ENCODE measurements around the gene GC. TPM values are rescaled to one million over a fixed set of nuclear protein-coding genes. Genes with fewer than 3 reads are reported as not detected.

The GC gene
- total and polyA plus RNA-seq, 4 donors: 0.75 TPM; not detected in 3

GRCh38 chr4:71773004-71773403 lies 10.9 kb downstream of the GC start:
- ATAC-seq (ENCODE audit: low FRiP score) (no peak), DNase-seq (no peak)
- Histone ChIP-seq H3K27me3 (ENCODE audit: control insufficient read depth in 1 of 2, insufficient read depth in 2 of 2, low read length in 1 of 2) (no peaks in the 10 kb centered on the region), H3K27ac (ENCODE audit: low read depth in 1 of 2, low read length in 2 of 2) (no peak overlapping the region), H3K36me3 (ENCODE audit: control insufficient read depth in 1 of 2, insufficient read depth in 2 of 2, low read length in 1 of 2) (no peaks in the 10 kb centered on the region), H3K9me3 (ENCODE audit: control insufficient read depth, low read length) (peaks cover 1% of the 10 kb centered on the region), H3K4me3 (ENCODE audit: low read length in 2 of 2) (no peak overlapping the region), H3K4me1 (ENCODE audit: control insufficient read depth in 1 of 2, insufficient read depth in 2 of 2, low read length in 2 of 2) (no peaks in the 10 kb centered on the region)
- WGBS, 2 donors: 89 to 92% methylated on average over 2 of the region's 2 CpGs
- intact Hi-C loops (cut with DNase I): no loop called here

DNA sequence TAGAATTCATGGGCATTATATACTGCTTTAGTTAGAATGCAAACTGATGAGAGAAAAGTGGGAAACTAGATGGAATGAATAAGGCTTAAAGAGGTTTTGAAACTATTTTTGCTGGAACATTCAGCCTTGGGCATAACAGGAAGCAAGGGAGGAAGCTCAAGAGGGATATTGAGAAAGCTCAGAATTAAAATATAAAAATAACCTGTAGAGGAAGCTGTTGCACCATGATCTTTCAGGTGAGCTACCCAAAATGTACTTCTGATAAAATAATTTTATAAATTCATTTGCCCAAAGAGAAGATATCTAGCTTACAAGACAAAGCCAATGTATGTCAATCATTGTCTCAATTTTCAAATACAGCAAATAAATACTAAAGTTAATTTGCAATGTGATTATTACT lies 11.3 kb downstream of the GC start:
- ATAC-seq (ENCODE audit: low FRiP score) (no peak), DNase-seq (no peak)
- H3K36me3 ChIP-seq (ENCODE audit: control insufficient read depth in 1 of 2, insufficient read depth in 2 of 2, low read length in 1 of 2): no peaks in the 10 kb centered on the region

DNA sequence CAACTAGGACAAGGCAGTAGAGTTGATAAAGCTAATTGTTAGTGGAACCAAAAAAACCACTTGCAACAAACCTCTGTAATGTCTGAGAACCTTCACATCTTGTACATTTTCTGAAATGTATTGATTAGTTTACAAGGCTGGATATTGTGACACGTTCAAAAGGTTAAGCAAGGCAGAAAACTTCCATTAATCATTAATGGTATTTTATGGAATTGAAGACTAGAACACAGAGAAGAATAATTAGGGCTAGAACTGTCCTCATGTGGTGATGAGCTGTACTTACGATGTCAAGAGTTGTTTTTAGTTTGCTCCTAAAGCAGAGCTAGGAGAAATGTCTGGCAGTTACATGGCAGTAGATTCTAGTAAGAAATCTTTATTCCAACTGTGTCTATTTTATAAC lies 12.3 kb downstream of the GC start:
- intact Hi-C loops (cut with DNase I): no loop called here
- H3K27ac ChIP-seq (ENCODE audit: low read depth in 1 of 2, low read length in 2 of 2): no peak overlapping the region
- WGBS, 2 donors: 55% methylated on average over 2 of the region's 2 CpGs

More for the DNA sequence above, 11.3 kb downstream of the GC start:
- H3K9me3 ChIP-seq (ENCODE audit: control insufficient read depth, low read length): peaks cover 1% of the 10 kb centered on the region
- H3K4me3 ChIP-seq (ENCODE audit: low read length in 2 of 2): no peak overlapping the region
- H3K27me3 ChIP-seq (ENCODE audit: control insufficient read depth in 1 of 2, insufficient read depth in 2 of 2, low read length in 1 of 2): no peaks in the 10 kb centered on the region
- H3K4me1 ChIP-seq (ENCODE audit: control insufficient read depth in 1 of 2, insufficient read depth in 2 of 2, low read length in 2 of 2): no peaks in the 10 kb centered on the region
- H3K27ac ChIP-seq (ENCODE audit: low read depth in 1 of 2, low read length in 2 of 2): no peak overlapping the region
- intact Hi-C loops (cut with DNase I): no loop called here

DNA sequence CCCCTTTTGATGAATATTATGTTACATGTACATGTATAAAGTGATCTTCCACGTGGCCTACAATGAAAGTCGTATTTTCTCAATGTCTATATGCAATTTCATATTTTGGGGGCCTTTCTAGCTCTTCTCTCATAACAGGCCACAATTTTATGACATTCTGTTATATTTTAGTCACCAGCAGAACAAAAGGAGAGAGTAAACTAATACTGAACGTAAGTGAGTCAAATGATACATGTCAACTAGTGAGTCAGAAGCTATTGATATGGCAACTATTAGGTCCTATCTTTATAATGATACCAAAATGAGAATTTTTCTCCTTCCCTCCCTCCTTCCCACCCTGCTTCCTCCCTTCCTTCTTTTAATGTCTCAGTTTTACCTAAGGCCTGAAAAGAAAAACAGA lies 14.4 kb downstream of the GC start:
- Histone ChIP-seq H3K27me3 (ENCODE audit: control insufficient read depth in 1 of 2, insufficient read depth in 2 of 2, low read length in 1 of 2) (no peaks in the 10 kb centered on the region), H3K4me1 (ENCODE audit: control insufficient read depth in 1 of 2, insufficient read depth in 2 of 2, low read length in 2 of 2) (no peaks in the 10 kb centered on the region), H3K4me3 (ENCODE audit: low read length in 2 of 2) (no peak overlapping the region), H3K9me3 (ENCODE audit: control insufficient read depth, low read length) (peaks cover 1% of the 10 kb centered on the region), H3K27ac (ENCODE audit: low read depth in 1 of 2, low read length in 2 of 2) (no peak overlapping the region), H3K36me3 (ENCODE audit: control insufficient read depth in 1 of 2, insufficient read depth in 2 of 2, low read length in 1 of 2) (no peaks in the 10 kb centered on the region)
- WGBS, 2 donors: 81 to 89% methylated on average over 3 of the region's 3 CpGs
- intact Hi-C loops (cut with DNase I): no loop called here
- DNase-seq: no peak
- ATAC-seq (ENCODE audit: low FRiP score): no peak

More for the DNA sequence above, 12.3 kb downstream of the GC start:
- ATAC-seq (ENCODE audit: low FRiP score) (no peak), DNase-seq (no peak)
- H3K4me3 ChIP-seq (ENCODE audit: low read length in 2 of 2): no peak overlapping the region
- H3K9me3 ChIP-seq (ENCODE audit: control insufficient read depth, low read length): peaks cover 1% of the 10 kb centered on the region
- H3K4me1 ChIP-seq (ENCODE audit: control insufficient read depth in 1 of 2, insufficient read depth in 2 of 2, low read length in 2 of 2): no peaks in the 10 kb centered on the region
- H3K27me3 ChIP-seq (ENCODE audit: control insufficient read depth in 1 of 2, insufficient read depth in 2 of 2, low read length in 1 of 2): no peaks in the 10 kb centered on the region
- H3K36me3 ChIP-seq (ENCODE audit: control insufficient read depth in 1 of 2, insufficient read depth in 2 of 2, low read length in 1 of 2): no peaks in the 10 kb centered on the region

GRCh38 chr4:71768123-71768522 lies 15.8 kb downstream of the GC start:
- peaks cover 1% of the 10 kb centered on the region for H3K9me3 ChIP-seq (ENCODE audit: control insufficient read depth, low read length)
- ATAC-seq (ENCODE audit: low FRiP score): no peak
- no peak for DNase-seq
- no peaks in the 10 kb centered on the region for H3K27me3 ChIP-seq (ENCODE audit: control insufficient read depth in 1 of 2, insufficient read depth in 2 of 2, low read length in 1 of 2)
- no peak overlapping the region for H3K4me3 ChIP-seq (ENCODE audit: low read length in 2 of 2)
- H3K27ac ChIP-seq (ENCODE audit: low read depth in 1 of 2, low read length in 2 of 2): no peak overlapping the region
- H3K4me1 ChIP-seq (ENCODE audit: control insufficient read depth in 1 of 2, insufficient read depth in 2 of 2, low read length in 2 of 2): no peaks in the 10 kb centered on the region
- intact Hi-C loops (cut with DNase I): no loop called here
- H3K36me3 ChIP-seq (ENCODE audit: control insufficient read depth in 1 of 2, insufficient read depth in 2 of 2, low read length in 1 of 2): no peaks in the 10 kb centered on the region
- 72 to 75% methylated on average over 7 of the region's 7 CpGs for WGBS, 2 donors

GRCh38 chr4:71765821-71766383 lies 18.0 kb downstream of the GC start:
- Histone ChIP-seq H3K27me3 (ENCODE audit: control insufficient read depth in 1 of 2, insufficient read depth in 2 of 2, low read length in 1 of 2) (no peaks in the 10 kb centered on the region), H3K36me3 (ENCODE audit: control insufficient read depth in 1 of 2, insufficient read depth in 2 of 2, low read length in 1 of 2) (no peaks in the 10 kb centered on the region), H3K9me3 (ENCODE audit: control insufficient read depth, low read length) (peaks cover 1% of the 10 kb centered on the region), H3K27ac (ENCODE audit: low read depth in 1 of 2, low read length in 2 of 2) (no peak overlapping the region), H3K4me3 (ENCODE audit: low read length in 2 of 2) (no peak overlapping the region), H3K4me1 (ENCODE audit: control insufficient read depth in 1 of 2, insufficient read depth in 2 of 2, low read length in 2 of 2) (no peaks in the 10 kb centered on the region)
- DNase-seq (no peak), ATAC-seq (ENCODE audit: low FRiP score) (no peak)
- WGBS, 2 donors: 23 to 28% methylated on average over 2 of the region's 2 CpGs
- intact Hi-C loops (cut with DNase I): no loop called here

GRCh38 chr4:71765350-71765749 lies 18.5 kb downstream of the GC start:
- Histone ChIP-seq H3K36me3 (ENCODE audit: control insufficient read depth in 1 of 2, insufficient read depth in 2 of 2, low read length in 1 of 2) (no peaks in the 10 kb centered on the region), H3K4me3 (ENCODE audit: low read length in 2 of 2) (no peak overlapping the region), H3K27me3 (ENCODE audit: control insufficient read depth in 1 of 2, insufficient read depth in 2 of 2, low read length in 1 of 2) (no peaks in the 10 kb centered on the region), H3K27ac (ENCODE audit: low read depth in 1 of 2, low read length in 2 of 2) (no peak overlapping the region), H3K4me1 (ENCODE audit: control insufficient read depth in 1 of 2, insufficient read depth in 2 of 2, low read length in 2 of 2) (no peaks in the 10 kb centered on the region), H3K9me3 (ENCODE audit: control insufficient read depth, low read length) (peaks cover 1% of the 10 kb centered on the region)
- DNase-seq (no peak), ATAC-seq (ENCODE audit: low FRiP score) (no peak)
- 47 to 50% methylated on average over 4 of the region's 4 CpGs for WGBS, 2 donors
- intact Hi-C loops (cut with DNase I): no loop called here

GRCh38 chr4:71752383-71753042 lies 31.4 kb downstream of the GC start:
- H3K4me1 ChIP-seq (ENCODE audit: control insufficient read depth in 1 of 2, insufficient read depth in 2 of 2, low read length in 2 of 2): no peaks in the 10 kb centered on the region
- no peak overlapping the region for H3K4me3 ChIP-seq (ENCODE audit: low read length in 2 of 2)
- DNase-seq (no peak), ATAC-seq (ENCODE audit: low FRiP score) (no peak)
- H3K27me3 ChIP-seq (ENCODE audit: control insufficient read depth in 1 of 2, insufficient read depth in 2 of 2, low read length in 1 of 2): no peaks in the 10 kb centered on the region
- intact Hi-C loops (cut with DNase I): no loop called here
- 71% methylated on average over 5 of the region's 5 CpGs for WGBS, 2 donors
- no peaks in the 10 kb centered on the region for H3K9me3 ChIP-seq (ENCODE audit: control insufficient read depth, low read length)
- no peaks in the 10 kb centered on the region for H3K36me3 ChIP-seq (ENCODE audit: control insufficient read depth in 1 of 2, insufficient read depth in 2 of 2, low read length in 1 of 2)
- no peak overlapping the region for H3K27ac ChIP-seq (ENCODE audit: low read depth in 1 of 2, low read length in 2 of 2)

- Histone ChIP-seq H3K9me3 (ENCODE audit: control insufficient read depth, low read length) (no peaks in the 10 kb centered on the region), H3K4me3 (ENCODE audit: low read length in 2 of 2) (no peak overlapping the region), H3K27me3 (ENCODE audit: control insufficient read depth in 1 of 2, insufficient read depth in 2 of 2, low read length in 1 of 2) (no peaks in the 10 kb centered on the region), H3K4me1 (ENCODE audit: control insufficient read depth in 1 of 2, insufficient read depth in 2 of 2, low read length in 2 of 2) (no peaks in the 10 kb centered on the region), H3K27ac (ENCODE audit: low read depth in 1 of 2, low read length in 2 of 2) (no peak overlapping the region), H3K36me3 (ENCODE audit: control insufficient read depth in 1 of 2, insufficient read depth in 2 of 2, low read length in 1 of 2) (no peaks in the 10 kb centered on the region)
- ATAC-seq (ENCODE audit: low FRiP score) (no peak), DNase-seq (no peak)
- intact Hi-C loops (cut with DNase I): no loop called here
- whole genome bisulfite sequencing, 2 donors: 88% methylated on average over 4 of the region's 4 CpGs
Observed at GRCh38 chr4:71749008-71749594, 34.8 kb downstream of the GC start.

All from aorta (tissue), 5 donors.